Measurements from ENCODE around the gene CELSR1.
"Not testable (repeated sequence)": the region's sequence is repeated elsewhere in the genome, so short reads cannot be mapped to it uniquely, and the experiment has no call there.

Gene CELSR1

GRCh38 chr22:46408568-46409506, 128.6 kb downstream of the CELSR1 start:
- DNase-seq (ENCODE audit: extremely low read depth in 1 of 2, low read depth in 1 of 2): no peak

- no peak for DNase-seq (ENCODE audit: extremely low read depth in 1 of 2, low read depth in 1 of 2)
These were observed 129.7 kb downstream of the CELSR1 start for GRCh38 chr22:46407748-46408147.

- no peak for DNase-seq (ENCODE audit: extremely low read depth in 1 of 2, low read depth in 1 of 2)
These were observed 130.6 kb downstream of the CELSR1 start for GRCh38 chr22:46406791-46407190.

- DNase-seq (ENCODE audit: extremely low read depth in 1 of 2, low read depth in 1 of 2): no peak
These were observed 131.1 kb downstream of the CELSR1 start for GRCh38 chr22:46406349-46406748.

GRCh38 chr22:46405901-46406300, 131.5 kb downstream of the CELSR1 start:
- no peak for DNase-seq (ENCODE audit: extremely low read depth in 1 of 2, low read depth in 1 of 2)

GRCh38 chr22:46403880-46404279, 133.5 kb downstream of the CELSR1 start:
- not testable (repeated sequence) for DNase-seq (ENCODE audit: extremely low read depth in 1 of 2, low read depth in 1 of 2)

DNA sequence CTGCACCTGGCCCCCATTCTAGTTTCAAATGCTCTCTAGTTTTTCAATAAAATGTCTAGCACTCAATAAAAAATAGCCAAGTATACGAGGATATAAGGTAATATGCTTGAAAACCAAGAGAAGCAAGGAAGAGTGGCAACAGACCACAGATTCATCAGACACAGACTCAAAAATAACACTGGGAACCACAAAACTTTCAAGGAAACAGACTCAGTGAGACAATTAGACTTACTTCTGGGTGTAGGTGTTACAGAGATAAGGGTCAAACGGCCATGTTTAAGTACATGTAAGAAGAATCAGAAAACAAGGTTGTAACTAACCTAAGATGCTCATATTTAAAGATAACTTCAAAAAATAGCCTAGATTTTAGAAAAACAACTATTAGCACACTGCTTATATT, 134.9 kb downstream of the CELSR1 start:
- DNase-seq (ENCODE audit: extremely low read depth in 1 of 2, low read depth in 1 of 2): no peak

- DNase-seq (ENCODE audit: extremely low read depth in 1 of 2, low read depth in 1 of 2): no peak
These were observed 136.1 kb downstream of the CELSR1 start for GRCh38 chr22:46401370-46401769.

GRCh38 chr22:46399251-46400024, 138.0 kb downstream of the CELSR1 start:
- DNase-seq (ENCODE audit: extremely low read depth in 1 of 2, low read depth in 1 of 2): no peak

- DNase-seq (ENCODE audit: extremely low read depth in 1 of 2, low read depth in 1 of 2): no peak
These were observed 139.5 kb downstream of the CELSR1 start for GRCh38 chr22:46397951-46398350.

GRCh38 chr22:46397514-46397913, 139.9 kb downstream of the CELSR1 start:
- DNase-seq (ENCODE audit: extremely low read depth in 1 of 2, low read depth in 1 of 2): no peak

DNA sequence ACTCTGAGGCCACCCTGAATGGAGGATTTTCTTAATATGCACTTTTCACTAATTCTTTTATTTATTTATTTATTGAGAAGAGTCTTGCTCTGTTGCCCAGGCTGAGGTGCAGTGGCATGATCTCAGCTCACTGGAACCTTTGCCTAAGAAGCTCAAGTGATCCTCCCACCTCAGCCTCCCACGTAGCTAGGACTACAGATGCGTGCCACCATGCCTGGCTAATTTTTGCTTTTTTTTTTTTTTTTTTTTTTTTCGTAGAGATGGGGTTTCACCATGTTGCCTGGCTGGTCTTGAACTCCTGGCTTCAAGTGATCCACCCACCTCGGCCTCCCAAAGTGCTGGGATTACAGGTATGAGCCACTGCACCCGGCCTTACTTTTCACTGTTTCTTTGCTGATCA, 140.4 kb downstream of the CELSR1 start:
- not testable (repeated sequence) for DNase-seq (ENCODE audit: extremely low read depth in 1 of 2, low read depth in 1 of 2)

DNA sequence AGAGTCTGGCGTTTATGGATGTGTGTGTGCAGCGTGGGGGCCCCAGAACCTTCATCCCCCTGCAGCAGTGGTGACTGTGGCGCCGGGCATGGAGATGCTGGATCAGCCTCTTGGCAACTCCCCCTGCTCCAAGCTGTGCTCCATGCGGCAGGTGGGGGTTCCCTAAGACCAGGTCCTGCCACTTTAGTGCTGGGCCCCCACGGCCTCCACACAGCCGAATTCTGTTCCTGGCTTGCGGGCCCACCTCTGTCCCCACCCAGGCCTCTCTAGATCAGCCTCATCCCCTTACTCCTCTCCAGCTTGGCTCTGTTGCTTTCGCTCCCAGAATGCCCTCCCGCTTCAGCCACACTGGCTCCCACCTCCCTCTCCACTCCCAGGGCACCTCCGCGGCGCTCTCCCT, 142.3 kb downstream of the CELSR1 start:
- no peak for DNase-seq (ENCODE audit: extremely low read depth in 1 of 2, low read depth in 1 of 2)

- DNase-seq (ENCODE audit: extremely low read depth in 1 of 2, low read depth in 1 of 2): no peak
These were observed 142.8 kb downstream of the CELSR1 start for GRCh38 chr22:46394622-46395021.

GRCh38 chr22:46393873-46394272, 143.5 kb downstream of the CELSR1 start:
- DNase-seq (ENCODE audit: extremely low read depth in 1 of 2, low read depth in 1 of 2): no peak

GRCh38 chr22:46392137-46392844, 145.1 kb downstream of the CELSR1 start:
- no peak for DNase-seq (ENCODE audit: extremely low read depth in 1 of 2, low read depth in 1 of 2)

GRCh38 chr22:46391486-46392136, 145.8 kb downstream of the CELSR1 start:
- DNase-seq (ENCODE audit: extremely low read depth in 1 of 2, low read depth in 1 of 2): no peak

GRCh38 chr22:46390652-46391301, 146.6 kb downstream of the CELSR1 start:
- DNase-seq (ENCODE audit: extremely low read depth in 1 of 2, low read depth in 1 of 2): no peak

- DNase-seq (ENCODE audit: extremely low read depth in 1 of 2, low read depth in 1 of 2): no peak
These were observed 147.2 kb downstream of the CELSR1 start for GRCh38 chr22:46390105-46390651.

DNA sequence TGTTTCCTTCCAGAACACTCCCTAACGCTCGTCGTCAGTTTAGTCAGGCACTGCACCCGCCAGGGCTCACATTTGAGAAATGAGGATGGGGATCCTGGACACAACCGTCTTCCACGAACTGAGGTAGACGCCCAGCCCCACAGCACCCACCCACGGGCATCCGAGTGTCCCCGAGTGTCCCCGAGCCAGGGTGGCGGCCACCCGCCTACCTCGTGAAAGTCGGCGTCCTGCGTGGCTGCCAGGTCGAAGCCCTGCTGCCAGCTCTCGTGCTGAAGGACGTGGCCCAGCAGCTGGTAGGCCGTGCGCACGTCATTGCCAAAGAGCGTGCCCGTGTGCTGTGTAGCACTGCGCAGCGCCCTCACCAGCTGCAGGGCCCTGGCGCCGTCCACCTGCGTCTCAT, 148.3 kb downstream of the CELSR1 start:
- DNase-seq (ENCODE audit: extremely low read depth in 1 of 2, low read depth in 1 of 2): no peak

Measured in stimulated activated CD8-positive, alpha-beta memory T cell treated with anti-CD3 and anti-CD28 coated beads, Interleukin-7, amount 100 ng/mL, for 48 hours (primary cell).